ENCODE results near the gene ARAP3.
A peak's percentile ranks its signal among the peaks of the same experiment; 100 is the strongest.
"Not testable (repeated sequence)": the region's sequence is repeated elsewhere in the genome, so short reads cannot be mapped to it uniquely, and the experiment has no call there.

The ARAP3 gene, protein sequence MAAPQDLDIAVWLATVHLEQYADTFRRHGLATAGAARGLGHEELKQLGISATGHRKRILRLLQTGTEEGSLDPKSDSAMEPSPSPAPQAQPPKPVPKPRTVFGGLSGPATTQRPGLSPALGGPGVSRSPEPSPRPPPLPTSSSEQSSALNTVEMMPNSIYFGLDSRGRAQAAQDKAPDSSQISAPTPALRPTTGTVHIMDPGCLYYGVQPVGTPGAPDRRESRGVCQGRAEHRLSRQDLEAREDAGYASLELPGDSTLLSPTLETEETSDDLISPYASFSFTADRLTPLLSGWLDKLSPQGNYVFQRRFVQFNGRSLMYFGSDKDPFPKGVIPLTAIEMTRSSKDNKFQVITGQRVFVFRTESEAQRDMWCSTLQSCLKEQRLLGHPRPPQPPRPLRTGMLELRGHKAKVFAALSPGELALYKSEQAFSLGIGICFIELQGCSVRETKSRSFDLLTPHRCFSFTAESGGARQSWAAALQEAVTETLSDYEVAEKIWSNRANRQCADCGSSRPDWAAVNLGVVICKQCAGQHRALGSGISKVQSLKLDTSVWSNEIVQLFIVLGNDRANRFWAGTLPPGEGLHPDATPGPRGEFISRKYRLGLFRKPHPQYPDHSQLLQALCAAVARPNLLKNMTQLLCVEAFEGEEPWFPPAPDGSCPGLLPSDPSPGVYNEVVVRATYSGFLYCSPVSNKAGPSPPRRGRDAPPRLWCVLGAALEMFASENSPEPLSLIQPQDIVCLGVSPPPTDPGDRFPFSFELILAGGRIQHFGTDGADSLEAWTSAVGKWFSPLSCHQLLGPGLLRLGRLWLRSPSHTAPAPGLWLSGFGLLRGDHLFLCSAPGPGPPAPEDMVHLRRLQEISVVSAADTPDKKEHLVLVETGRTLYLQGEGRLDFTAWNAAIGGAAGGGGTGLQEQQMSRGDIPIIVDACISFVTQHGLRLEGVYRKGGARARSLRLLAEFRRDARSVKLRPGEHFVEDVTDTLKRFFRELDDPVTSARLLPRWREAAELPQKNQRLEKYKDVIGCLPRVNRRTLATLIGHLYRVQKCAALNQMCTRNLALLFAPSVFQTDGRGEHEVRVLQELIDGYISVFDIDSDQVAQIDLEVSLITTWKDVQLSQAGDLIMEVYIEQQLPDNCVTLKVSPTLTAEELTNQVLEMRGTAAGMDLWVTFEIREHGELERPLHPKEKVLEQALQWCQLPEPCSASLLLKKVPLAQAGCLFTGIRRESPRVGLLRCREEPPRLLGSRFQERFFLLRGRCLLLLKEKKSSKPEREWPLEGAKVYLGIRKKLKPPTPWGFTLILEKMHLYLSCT (N-terminal part only)

DNA sequence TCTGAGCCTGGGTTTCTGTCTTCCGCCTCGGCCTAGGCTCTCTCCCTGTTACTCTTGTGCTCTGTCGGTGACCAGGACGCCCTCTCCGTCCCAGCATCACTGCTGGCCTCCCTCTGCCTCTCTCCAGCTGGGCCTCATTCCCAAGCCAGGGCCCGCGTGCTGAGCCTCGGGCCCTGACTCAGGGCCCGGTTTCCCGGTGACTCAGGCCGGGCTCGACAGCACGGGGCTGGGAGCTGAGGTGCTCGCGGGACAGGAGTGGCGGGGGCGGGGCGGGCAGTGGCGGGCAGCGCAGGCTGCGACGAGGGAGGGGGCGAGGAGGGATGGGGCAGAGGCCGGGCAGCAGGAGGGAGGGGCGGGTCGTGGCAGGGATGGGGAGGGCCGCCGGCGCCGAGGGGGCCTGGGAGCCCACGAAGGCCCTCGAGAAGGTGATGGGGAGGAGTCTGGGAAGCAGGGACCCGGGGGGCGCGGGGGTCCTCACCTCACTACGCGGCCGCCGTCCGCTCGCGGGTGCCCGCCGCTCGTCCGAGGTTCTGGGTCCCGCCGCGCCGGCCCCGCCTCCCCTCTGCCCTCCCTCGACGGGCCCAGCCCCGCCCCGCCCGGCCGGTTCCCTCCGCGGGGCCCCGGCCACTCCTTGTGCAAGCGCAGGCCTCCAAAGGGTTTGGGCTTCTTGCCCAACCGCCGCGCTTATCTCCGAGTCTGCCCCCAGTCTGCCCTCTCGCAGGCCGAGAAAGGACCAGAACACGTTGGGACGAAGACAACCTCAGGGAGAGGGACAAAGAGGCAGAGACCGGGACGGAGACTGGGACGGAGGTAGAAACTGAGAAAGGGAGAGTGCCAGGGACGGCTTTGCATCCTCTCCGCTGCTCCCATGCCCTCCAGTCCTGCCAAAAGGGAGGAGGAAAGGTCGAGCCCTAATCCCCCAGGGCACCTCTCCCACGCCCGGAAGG is at the start of gene ARAP3:
Gene ARAP3, minus strand, starts transcription at position 536 of the 947 bp plus-strand sequence. CDS start 1,744 bp downstream, outside the sequence.
- DNase-seq (ENCODE audit: low read depth in 2 of 2): peak in 1 of 2 donors; percentile 38

DNA sequence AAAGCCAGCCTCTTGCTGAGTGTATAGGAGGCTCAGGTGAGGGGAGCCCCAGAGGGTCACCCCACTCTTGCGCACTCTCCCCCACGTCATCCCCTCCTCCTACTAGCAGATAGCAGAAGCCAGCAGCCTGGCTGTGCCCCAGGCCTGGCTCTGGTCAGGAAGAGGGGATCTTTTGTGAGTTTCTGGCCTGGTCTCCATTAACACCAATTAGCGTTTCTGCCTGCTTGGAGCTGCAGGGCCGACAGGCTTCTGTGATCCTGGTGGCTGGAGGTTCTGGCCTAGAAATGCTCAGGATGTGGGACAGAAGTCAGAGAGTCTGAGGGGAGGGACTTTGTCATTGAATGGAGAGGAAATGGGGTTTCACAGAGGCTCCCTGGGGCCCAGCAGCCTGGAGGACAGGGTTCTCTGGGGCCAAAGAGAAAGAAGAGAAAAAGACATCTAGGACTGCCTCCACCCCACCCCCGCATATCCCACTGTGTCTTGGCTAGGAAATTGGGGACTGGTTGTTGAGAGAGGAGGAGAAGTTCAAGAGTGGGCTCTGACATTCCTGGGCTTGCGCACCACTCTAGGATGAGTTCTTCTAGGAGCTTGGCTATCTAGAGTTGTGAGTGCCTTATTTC is 47.5 kb upstream of the ARAP3 start:
- no peak for DNase-seq (ENCODE audit: low read depth in 2 of 2)

DNA sequence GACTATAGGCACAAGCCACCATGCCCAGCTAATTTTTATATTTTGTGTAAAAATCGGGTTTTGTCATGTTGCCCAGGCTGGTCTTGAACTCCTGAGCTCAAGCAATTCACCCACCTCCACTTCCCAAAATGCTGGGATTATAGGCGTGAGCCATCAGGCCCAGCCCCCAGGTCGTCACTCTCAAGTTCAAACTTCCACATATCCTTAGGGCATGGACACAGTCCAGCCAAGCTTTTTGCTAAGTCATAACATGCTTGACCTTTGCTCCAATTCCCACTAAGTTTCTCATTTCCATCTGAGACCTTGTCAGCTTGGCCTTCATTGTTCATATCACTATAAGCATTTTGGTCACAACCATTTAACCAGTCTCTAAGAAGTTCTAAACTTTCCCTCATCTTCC is 43.9 kb upstream of the ARAP3 start:
- no peak for DNase-seq (ENCODE audit: low read depth in 2 of 2)

DNA sequence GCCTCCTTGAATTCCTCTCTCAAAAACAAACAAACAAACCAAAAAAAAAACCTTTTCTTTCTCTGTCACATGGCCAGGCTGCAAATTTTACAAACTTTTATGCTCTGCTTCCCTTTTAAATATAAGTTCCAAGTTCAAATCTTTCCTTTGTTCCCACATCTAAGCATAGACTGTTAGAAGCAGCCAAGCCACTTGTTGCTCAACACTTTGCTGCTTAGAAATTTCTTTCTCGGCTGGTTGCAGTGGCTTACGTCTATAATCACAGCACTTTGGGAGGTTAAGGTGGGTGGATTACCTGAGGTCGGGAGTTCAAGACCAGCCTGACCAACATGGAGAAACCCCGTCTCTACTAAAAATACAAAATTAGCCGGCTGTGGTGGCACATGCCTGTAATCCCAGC is 43.1 kb upstream of the ARAP3 start:
- not testable (repeated sequence) for DNase-seq (ENCODE audit: low read depth in 2 of 2)

DNA sequence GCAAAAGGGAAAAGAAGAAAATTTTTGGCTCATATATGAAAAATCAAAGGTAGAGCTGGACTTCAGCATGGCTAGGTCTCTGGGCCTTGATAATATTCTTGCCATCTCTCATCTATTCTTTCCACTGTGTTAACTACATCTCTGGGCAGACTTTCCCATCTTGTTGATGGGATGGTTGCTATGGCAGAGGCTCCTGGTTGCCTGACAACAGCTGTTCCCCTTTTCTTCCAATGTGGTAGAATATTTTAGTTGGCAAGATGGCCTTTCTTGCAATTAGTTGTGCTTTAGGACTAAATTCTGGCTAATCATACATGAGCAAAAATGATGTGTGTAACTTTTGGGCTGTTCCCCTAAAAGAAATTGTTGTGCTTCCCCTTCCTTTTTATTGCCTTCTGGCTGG is 40.2 kb upstream of the ARAP3 start:
- DNase-seq (ENCODE audit: low read depth in 2 of 2): no peak

DNA sequence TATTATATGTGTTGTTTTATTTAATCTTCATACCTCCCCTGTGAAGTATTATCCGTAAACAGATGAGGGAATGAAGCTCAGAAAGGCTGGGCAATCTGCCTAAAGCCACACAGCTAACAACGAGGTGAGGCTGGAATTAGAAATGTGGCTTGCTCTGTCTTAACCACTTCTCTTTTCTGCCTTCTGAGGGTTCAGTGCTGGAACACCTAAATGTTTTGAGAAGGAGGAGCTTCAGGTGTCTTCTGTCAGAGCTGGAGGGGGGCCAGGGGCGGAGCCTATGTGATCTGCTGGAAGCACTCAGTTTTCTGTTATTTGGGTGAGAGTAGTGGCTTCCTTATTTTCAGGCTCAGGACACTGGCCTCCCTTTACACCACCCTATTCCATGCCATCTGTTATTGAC is 35.0 kb upstream of the ARAP3 start:
- DNase-seq (ENCODE audit: low read depth in 2 of 2): no peak

DNA sequence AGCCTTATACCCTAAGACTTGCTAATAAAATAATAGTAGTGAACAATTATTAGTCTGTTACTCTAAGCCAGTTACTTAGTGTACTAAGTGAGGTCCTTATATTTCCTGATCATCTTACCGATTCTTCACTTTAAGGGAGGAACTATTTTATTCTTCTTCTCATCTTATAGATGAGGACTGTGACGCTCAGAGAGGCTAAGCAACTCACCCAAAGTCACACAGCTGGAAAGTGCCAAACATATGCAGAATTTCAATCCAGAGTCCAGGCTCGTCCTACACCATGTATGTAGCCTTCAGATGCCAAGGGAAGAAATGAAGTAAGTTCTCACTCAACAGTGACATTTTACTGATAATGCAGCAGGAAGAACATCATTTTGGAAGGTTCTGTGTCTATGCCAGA is 34.4 kb upstream of the ARAP3 start:
- no peak for DNase-seq (ENCODE audit: low read depth in 2 of 2)

DNA sequence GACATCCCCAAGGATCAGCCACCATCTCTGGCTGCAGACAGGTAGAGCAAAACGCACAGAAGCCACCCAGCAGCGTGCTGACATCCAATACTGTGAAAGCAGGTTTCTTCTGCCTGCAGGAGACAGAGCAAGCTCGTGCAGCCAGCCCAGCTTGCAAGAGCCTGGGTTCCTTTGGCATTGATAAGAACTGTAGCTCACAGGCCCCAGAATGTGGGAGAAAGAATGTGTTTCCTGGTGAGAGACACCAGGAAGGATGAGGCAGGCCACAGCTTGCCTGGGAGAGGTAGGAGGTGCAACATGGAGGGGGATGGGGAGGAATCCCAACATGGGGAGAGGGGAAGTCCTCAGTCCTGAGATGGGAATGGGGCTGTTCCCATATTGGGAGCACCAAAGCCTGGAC is 34.0 kb upstream of the ARAP3 start:
- DNase-seq (ENCODE audit: low read depth in 2 of 2): no peak

DNA sequence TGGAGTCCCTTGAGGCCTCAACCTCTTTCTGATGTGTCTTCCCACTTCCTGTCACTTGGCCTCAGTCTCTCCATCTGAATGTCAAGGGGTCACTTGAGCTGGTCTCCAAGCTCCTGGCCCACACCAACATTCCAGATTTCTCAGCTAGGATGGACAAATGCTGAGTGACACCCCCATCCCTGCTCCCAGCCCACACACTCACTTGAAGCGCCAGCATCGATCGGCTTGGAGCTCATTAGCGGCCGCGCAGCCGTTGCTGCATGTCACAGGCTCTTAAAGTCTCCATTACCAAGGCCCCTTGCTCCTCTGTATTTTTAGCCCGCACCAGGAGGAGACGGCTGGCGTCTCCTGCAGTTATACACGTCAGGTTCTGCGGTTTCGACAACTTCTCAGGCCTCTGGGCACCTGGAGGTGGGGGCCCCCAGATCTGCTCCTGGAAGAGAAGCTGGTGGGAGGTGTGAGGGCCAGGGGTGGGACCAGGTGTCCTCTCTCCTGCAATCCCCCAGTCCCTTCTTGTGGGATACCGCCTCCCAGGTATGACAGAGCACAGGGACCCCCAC is 33.4 kb upstream of the ARAP3 start:
- DNase-seq (ENCODE audit: low read depth in 2 of 2): no peak

DNA sequence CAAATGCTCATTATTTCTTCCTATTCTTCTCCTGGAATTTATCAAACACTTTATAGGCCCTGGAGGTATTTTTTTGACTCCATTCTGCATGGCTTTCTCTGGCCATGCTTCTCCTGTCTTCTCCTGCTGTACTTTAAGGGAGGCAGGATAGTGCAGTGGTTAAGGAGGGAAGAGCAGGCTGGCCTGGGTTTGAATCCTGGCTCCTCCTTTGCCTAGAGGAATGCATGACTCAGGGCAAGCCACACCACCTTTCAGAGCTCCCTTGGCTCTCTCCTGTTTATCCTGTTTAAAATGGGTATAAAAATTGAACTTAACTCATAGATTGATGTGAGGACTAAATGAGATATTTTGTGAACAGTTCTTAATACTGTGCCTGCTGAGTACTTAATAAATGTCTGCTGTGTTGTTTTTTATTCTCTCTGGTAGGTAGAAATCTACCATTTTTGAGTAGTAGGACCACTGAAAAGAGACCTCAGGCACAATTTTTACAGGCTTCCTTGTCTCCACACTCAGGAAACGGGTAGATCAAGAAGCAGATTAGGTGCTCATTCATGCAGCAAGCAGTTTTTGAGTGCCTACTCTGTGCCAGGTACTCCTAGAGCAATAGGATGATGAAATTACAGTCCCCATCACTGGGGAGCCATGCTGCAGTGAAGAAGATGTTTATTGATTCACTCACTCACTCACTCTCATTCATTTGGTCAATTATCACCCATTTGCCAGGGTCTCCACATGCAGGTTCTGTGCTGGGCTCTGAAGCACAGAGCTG is 32.7 kb upstream of the ARAP3 start:
- DNase-seq (ENCODE audit: low read depth in 2 of 2): no peak

DNA sequence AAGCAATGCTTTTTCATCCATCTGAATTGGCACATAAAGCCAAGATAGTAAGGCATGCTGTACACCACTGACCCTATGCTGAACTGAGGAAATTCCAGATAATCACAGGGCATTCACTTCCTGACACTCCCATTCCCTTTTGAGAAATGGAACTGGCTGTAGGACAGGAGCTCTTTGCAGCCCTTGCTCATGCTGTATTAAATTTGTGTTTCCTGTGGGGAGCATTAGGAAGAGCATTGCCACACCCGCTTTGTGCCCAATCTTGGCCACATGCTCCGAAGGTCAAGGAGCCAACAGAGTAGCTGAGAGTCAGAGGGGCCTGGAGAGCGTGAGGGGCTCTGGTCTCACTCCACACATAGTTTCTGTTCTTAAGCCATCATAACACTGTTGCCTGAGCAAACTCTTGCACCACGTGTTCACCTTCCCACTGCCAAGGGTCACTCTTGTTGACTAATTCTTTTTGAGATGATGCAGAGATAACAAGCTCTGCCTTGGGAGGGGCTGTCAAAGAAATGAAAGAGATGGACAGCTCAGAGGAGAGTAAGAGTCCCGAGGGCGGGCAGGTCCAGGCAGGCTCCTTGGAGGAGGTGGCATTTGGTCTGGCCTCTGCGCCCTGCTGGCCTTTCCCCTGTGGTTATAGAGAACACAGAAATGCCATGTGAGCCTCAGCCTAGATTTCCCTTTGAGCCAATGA is 31.7 kb upstream of the ARAP3 start:
- DNase-seq (ENCODE audit: low read depth in 2 of 2): no peak

DNA sequence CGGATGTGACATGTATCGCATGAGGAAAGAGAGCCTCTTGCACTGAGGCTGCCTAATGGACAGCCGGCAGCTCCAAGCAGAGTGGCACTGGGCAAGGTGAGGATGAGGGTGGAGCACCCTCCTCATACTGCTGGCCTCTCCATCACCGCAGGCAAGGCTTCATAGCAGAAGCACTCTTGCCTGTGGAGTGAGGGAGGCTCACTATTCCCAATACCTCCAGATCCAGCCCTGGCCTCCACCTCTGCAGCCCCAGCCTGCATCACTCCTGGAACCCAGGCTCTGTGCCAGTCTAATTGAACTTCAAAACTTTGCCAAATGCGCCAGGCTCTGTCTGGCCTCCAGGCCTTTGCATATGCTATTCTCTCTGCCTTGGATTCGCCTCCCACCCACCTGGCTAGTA is 29.7 kb upstream of the ARAP3 start:
- no peak for DNase-seq (ENCODE audit: low read depth in 2 of 2)

DNA sequence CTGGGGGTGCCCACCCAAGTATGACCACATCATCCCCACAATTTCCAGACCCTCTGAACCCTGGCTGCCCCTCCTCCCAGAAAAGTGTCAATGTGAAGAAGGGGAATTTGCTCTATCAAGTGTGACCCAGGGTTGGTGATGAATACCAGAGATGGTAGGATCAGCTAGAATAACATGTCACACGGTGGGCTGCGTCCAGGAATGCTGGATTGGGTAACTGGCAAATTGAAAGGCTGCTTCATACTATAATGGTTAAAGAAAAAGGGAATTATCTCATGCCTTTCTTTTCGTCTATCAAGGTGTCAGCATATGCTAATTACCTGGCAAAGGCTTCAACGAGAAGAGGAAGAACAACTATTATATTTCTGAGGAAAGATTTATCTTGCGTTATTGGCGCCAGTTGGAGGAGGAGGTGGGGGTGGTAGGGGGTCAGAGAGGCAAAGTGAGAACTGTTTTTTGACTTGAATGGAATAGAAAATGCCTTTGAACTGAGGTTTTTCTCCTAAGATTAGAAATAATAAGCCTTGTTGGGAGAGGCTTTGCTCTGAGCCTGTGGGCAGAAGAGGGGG is 27.8 kb upstream of the ARAP3 start:
- DNase-seq (ENCODE audit: low read depth in 2 of 2): no peak

DNA sequence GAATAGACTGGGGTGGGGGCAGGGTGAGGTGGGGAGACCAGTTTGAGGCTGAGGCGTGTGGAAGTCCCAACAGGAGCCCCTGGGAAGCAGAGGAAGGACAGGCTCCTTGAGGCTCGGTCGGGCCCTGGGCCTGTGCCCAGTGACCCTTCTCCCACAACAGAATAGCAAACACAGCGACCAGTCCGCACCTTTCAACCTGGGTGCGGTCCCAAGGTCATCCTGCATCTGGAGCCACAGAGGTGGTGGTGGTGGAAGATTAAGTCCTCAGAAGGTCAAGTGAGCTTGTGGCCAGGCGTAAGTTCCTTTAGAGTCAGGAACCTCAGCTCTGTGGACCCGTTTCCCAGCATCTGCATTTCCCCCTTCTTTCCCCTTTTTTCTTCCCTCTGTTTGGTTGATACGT is 26.0 kb upstream of the ARAP3 start:
- no peak for DNase-seq (ENCODE audit: low read depth in 2 of 2)

DNA sequence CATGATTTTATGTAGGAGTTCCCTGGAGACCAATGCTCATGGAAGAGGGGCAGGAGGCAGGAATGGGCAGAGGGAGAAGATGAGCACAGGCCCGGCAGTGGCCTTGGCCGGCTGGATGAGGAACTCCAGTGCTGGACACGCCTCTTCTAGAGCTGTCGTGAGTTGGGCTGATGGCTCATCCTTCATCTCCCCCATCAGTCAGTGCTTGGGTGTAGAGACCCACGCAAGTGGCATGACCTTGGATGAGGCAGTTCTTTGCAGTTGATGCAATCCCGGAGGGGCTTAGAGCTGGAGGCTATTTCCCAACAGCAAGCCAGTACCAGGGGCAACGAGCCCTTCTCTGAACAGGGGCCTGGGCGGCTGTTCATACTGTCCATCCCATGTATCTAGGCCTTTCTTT is 25.5 kb upstream of the ARAP3 start:
- no peak for DNase-seq (ENCODE audit: low read depth in 2 of 2)

DNA sequence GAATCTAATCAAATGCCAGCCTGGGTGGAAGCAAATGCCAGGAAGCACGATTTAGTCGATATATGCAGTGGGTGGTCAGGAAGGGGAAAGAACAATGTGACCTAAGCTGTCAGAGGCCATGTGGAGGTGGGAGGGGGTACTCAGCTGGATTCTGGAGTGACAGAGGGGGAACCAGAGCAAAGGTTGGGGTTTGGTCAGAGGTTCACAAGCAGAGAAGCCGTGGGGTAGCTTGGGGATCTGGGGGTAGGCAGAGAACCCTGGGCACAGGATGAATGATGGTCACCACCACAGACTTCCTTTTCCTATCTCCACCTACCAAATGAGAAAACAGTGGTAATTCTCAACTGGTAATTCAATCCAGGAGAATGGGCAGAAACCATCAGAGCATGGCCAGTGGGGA is 24.1 kb upstream of the ARAP3 start:
- no peak for DNase-seq (ENCODE audit: low read depth in 2 of 2)

DNA sequence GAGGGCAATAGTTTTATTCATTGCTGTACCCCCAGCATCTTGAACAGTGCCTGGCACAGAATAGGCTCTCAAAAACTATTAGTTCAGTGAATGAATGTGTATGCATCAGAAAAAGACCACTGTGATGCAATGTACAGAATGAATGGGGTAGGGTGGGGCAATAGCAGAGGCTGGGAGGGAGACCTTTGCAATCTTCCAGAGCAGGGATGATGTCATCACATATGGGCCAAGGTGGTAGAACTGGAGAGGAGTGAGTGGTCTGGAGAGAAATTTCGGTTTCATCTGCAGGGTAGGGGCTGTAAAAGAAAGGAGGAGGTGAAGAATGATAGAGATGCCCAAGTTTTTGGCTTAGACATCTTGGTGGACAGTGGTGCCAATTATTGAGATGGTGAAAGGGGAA is 23.4 kb upstream of the ARAP3 start:
- no peak for DNase-seq (ENCODE audit: low read depth in 2 of 2)

DNA sequence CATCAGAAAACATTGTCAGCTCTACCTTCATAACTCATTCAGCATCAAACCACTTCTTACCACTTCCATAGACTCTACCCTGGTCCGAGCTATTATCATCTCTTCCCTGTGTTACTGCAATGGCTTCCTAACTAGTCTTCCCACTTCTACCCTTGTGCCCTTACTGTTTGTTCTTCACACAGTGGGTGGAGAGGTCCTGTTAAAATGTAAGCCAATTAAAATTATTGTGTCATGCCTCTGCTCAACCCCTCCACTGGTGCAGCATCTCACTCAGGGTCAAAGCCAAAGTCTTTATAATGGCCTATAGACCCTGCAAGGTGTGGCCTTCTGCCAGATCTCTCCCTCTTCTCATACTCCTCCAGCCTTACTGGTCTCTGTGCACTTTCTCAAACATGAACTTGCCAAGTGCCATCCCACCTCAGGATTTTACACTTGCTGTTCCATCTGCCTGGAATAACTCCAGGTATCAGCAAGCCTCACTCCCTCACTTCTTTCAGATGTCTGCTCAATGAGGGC is 22.8 kb upstream of the ARAP3 start:
- no peak for DNase-seq (ENCODE audit: low read depth in 2 of 2)

Measured in stimulated activated CD4-positive, alpha-beta T cell treated with anti-CD3 and anti-CD28 coated beads, Interleukin-15, amount 100 ng/mL, for 48 hours (primary cell).